ENCODE measurements around the gene RNF7. TPM values are rescaled to one million over a fixed set of nuclear protein-coding genes. Genes with fewer than 3 reads are reported as not detected.
"Not testable (repeated sequence)": the region's sequence is repeated elsewhere in the genome, so short reads cannot be mapped to it uniquely, and the experiment has no call there.

Gene RNF7
- total RNA-seq, 1 donor from 2014 or later = 56.9 TPM

GRCh38 chr3:141784531-141784930 lies 46.4 kb downstream of the RNF7 start:
- Histone ChIP-seq H3K4me3 (ENCODE audit: low read depth, low read length) (no peak overlapping the region), H3K27me3 (ENCODE audit: control insufficient read depth, insufficient read depth, low read length) (no peaks in the 10 kb centered on the region), H3K36me3 (ENCODE audit: control insufficient read depth, insufficient read depth, low read length) (no peaks in the 10 kb centered on the region)
- TF ChIP-seq CTCF (IDR thresholded peaks at IDR 0.05; ENCODE audit: insufficient read depth, low read length, severe bottlenecking) = no peak
- DNase-seq (ENCODE audit: low read depth) (no peak), FAIRE-seq (no peak)

GRCh38 chr3:141788149-141788548 lies 50.1 kb downstream of the RNF7 start:
- Histone ChIP-seq H3K36me3 (ENCODE audit: control insufficient read depth, insufficient read depth, low read length) (no peaks in the 10 kb centered on the region), H3K27me3 (ENCODE audit: control insufficient read depth, insufficient read depth, low read length) (no peaks in the 10 kb centered on the region), H3K4me3 (ENCODE audit: low read depth, low read length) (no peak overlapping the region)
- no peak for FAIRE-seq
- TF ChIP-seq CTCF (IDR thresholded peaks at IDR 0.05; ENCODE audit: insufficient read depth, low read length, severe bottlenecking) = no peak
- no peak for DNase-seq (ENCODE audit: low read depth)

- H3K27me3 ChIP-seq (ENCODE audit: control insufficient read depth, insufficient read depth, low read length); DNase-seq (ENCODE audit: low read depth); H3K36me3 ChIP-seq (ENCODE audit: control insufficient read depth, insufficient read depth, low read length); FAIRE-seq; H3K4me3 ChIP-seq (ENCODE audit: low read depth, low read length): not testable (repeated sequence)
Observed at GRCh38 chr3:141788750-141789149, 50.7 kb downstream of the RNF7 start.

GRCh38 chr3:141789281-141789680 lies 51.2 kb downstream of the RNF7 start:
- Histone ChIP-seq H3K36me3 (ENCODE audit: control insufficient read depth, insufficient read depth, low read length) (no peaks in the 10 kb centered on the region), H3K27me3 (ENCODE audit: control insufficient read depth, insufficient read depth, low read length) (no peaks in the 10 kb centered on the region), H3K4me3 (ENCODE audit: low read depth, low read length) (no peak overlapping the region)
- no peak for TF ChIP-seq CTCF (IDR thresholded peaks at IDR 0.05; ENCODE audit: insufficient read depth, low read length, severe bottlenecking)
- FAIRE-seq (no peak), DNase-seq (ENCODE audit: low read depth) (no peak)

GRCh38 chr3:141790171-141790570 lies 52.1 kb downstream of the RNF7 start:
- no peaks in the 10 kb centered on the region for H3K36me3 ChIP-seq (ENCODE audit: control insufficient read depth, insufficient read depth, low read length)
- FAIRE-seq (no peak), DNase-seq (ENCODE audit: low read depth) (no peak)
- H3K27me3 ChIP-seq (ENCODE audit: control insufficient read depth, insufficient read depth, low read length) = no peaks in the 10 kb centered on the region
- no peak for TF ChIP-seq CTCF (IDR thresholded peaks at IDR 0.05; ENCODE audit: insufficient read depth, low read length, severe bottlenecking)
- H3K4me3 ChIP-seq (ENCODE audit: low read depth, low read length) = no peak overlapping the region

- Histone ChIP-seq H3K4me3 (ENCODE audit: low read depth, low read length) (no peak overlapping the region), H3K27me3 (ENCODE audit: control insufficient read depth, insufficient read depth, low read length) (no peaks in the 10 kb centered on the region), H3K36me3 (ENCODE audit: control insufficient read depth, insufficient read depth, low read length) (no peaks in the 10 kb centered on the region)
- no peak for TF ChIP-seq CTCF (IDR thresholded peaks at IDR 0.05; ENCODE audit: insufficient read depth, low read length, severe bottlenecking)
- no peak for FAIRE-seq
- no peak for DNase-seq (ENCODE audit: low read depth)
Observed at GRCh38 chr3:141792495-141792894, 54.4 kb downstream of the RNF7 start.
